GM19025 (cell line): Measurements from ENCODE around the gene PDZK1IP1.

ENCODE experiments used
- ATAC-seq: cut with Tn5 transposase; IDR thresholded peaks from one replicate; pipeline ENCODE4 v1.9.1; 2021; ENCODE audit warnings: mild to moderate bottlenecking, low read depth, moderate library complexity; ENCODE audit not compliant: unreplicated experiment

PDZK1IP1 gene

GRCh38 chr1:47189844-47190508 lies at the start of gene PDZK1IP1:
PDZK1IP1 (minus strand) TSS chr1:47190036; CDS start chr1:47189932, 104 bp downstream.
- ATAC-seq: no peak

DNA sequence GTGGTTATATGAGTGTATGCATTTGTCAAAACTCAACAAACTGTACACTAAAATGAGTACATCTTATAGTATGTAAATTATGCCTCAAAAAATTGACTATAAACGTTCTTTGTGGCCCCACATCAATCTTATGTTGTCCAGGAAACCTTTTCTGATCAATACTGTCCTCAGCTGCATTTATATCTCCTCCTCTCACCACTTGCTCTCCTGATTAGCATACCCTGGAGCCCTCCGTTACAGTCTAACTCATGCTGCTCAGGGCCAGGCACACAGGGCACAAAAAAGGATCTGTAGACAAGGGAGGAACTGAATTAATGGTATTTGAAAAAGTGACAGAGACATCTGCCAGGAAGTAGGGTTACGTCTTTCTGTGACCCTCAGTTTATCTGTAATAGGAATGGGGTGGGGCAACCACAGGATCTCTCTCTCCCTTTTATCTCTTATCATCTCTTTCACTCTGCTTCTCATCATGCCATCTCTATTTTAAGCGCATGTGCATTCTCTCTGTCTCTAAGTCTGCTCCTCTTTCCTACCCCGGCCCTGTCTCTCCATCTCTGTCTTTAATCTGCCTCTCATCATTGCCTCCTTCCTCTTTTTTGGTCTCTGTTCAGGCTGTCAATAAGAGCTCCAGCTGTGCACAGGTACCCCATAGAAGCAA lies 49.2 kb upstream of the PDZK1IP1 start:
- ATAC-seq: no peak

DNA sequence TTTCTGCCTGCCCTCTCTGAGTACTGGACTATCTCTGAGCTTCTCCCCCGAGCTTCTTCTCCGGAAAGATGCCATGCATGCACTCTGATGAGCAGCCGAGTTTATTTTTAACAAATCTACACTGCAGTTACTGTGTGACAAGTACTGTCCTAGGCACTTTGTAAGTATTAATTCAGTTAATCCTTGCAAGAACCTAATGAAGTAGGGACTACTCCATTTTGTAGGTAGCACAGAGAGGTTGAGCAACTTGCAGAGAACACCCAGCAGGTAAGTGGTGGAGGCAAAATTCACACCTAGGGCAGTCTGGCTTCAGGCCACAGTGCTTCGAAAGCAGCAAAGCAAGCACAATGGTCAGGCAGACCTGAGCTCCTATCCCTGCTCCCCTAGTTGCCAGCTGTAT lies 46.0 kb upstream of the PDZK1IP1 start:
- ATAC-seq: no peak

DNA sequence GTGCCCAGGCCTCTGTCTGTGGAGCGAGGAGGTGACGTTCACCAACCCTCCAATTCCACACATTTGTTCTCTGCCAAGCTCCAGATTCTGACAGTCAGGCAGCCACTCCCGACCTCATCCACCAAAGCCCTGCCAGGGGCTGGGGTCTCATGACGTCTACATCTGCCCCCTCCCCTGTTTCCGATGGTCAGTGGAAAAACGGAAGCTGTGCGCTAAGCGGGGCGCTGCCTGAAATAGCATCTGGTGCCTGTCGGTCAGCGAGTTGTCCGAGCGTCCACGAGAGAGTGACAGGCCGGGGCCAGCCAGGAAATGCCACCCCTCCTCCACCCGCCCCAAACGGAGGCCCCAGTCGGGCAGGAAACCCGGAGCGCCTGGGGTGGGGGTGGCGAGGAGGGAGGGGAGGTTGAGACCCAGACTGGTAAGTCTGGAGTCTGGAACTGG lies 45.4 kb upstream of the PDZK1IP1 start:
- ATAC-seq: no peak

GRCh38 chr1:47233186-47233585 lies 43.4 kb upstream of the PDZK1IP1 start:
- no peak for ATAC-seq

DNA sequence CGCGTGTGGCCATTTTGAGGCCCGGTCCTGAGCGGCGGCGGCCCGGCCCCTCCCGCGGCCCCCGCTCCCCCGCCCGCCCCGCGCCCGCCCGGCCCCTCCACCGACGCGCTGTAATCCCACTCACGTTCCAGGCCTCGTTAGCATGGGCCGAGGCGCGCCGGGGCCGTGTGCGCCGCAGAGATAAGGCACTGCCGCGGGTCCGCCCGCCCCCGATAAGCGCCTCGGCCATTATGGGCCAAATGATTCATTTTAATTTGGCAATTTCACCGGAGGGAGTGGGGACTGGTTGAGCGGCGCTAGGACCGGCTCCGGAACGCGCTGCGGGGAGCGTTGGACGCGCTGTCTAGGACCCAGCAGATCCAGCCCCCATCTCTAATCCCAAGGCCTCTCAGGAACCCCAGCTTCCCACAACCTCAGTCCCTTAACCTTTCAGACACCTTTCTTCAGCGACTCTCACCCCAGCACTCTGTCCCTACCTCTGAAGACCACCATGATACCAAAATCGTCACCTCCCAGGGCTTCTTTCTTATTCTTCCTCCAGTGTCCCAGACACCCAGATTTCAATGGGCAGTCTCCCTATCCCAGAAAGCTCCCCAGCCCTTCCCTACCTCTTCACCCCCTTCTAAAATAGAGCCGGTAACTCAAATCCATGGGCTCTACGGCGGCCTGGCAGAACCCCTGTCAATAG lies 42.5 kb upstream of the PDZK1IP1 start, which contains the start of gene TAL1:
TAL1 (minus strand) TSS at position 39 of the 688 bp plus-strand sequence. CDS start 6,337 bp downstream, outside the sequence.
- no peak for ATAC-seq

DNA sequence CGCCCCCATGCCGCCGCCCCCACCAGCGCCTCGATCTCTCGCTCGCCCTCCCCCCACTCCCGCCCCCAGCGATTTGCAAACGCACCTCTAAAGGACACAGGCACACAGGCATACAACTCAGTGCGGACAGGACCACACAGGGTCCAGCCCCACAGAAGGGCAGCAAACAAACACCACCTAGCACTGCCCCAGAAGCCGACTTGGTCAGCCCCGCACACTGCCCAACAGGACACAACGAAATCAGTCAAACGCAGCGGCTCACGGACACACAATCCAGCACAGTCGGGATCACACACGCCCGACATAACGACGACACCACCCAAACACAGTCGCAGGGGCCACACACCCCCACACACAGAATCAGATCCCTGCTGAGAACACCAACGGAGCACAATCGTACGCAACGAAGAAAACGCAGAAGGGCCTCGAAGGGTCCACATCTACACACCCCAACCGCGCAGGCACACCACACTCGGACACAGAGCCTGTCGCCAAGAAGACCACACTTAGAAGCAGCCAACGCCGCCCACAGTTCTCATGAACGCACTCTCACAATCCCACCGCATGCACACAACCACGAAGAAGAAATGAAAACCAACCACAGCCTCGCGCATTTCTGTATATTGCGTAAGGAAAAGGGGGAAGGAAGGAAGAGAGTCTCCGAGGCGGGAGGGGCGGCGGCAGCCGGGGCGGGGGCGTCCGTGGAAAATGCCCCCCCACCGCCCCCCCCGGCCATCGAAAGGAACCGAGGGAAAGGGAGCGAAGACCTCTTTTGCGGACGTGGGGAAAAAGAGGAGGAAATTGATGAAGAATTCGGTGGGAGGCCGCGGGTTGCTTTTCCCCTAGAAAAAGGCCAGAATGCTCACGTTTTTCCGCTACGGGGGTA lies 41.7 kb upstream of the PDZK1IP1 start:
- ATAC-seq: no peak

DNA sequence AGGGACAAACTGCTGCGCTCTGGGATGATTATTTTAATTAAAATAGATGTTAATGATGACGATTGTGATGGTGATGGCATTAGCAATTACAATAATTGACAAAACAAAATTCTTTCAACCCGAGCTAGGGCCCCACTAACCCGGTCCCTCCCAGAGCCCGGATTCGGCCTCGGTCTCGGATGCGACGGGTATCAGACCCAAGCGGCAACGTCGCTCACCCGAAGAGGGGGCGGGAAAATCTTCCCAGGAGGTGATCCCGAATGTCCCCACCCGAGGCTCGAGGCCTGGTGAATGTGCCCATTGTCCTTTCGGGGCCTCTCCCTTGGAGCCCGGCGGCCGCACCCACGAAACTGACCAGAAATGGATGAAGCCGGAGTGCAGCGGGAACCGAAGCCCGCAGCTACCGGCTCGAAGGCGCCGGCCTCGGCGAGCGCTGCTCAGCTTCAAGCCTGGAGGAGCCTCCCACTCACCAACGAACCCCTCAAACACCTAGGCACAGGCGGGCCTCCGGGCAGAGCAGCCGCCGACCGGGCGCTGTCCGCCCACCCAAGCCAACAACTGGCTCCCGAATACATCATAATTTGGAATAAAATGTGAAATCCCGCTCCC lies 41.0 kb upstream of the PDZK1IP1 start:
- no peak for ATAC-seq

- ATAC-seq: no peak
Measured at GRCh38 chr1:47229886-47230691, 40.3 kb upstream of the PDZK1IP1 start.

DNA sequence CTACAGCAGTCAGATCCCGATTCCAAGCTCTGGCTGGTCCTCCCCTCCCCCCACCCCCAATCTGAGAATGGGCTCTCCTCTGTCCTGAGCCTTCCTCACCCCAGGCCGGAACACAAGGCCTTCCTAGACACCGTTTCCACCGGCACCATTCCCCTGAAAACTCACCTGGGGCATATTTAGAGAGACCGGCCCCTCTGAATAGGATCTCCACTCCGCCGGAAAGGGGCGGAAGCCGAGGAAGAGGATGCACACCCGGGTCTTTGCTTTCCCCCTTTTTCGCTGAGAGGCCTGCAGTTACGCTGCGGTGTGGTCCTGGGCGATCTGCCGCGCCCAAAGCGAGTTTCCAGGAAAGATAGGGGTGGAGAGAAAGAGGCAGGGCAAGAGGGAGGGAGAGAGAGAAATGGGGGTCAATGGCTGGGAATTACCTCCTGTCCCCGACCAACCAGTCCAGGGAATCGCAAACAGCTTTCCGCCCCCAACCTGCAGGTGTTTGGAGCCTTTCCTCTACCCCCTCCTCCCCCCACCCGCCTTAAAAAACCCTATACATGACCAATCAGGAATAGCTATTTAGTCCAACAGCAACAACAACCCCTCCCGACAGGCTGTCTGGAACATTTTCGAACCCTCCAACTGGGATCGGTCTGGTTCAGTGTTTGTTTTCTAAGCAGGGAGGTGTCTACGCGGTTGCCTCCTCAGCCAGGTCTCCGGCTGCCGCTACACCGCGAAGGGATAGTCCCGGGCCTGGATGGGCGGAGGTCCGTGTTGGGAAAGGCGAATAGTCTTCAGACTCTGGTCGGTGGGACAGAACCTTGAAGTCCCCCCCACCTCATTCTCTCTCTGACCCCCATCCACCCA lies 39.4 kb upstream of the PDZK1IP1 start:
- ATAC-seq: no peak

DNA sequence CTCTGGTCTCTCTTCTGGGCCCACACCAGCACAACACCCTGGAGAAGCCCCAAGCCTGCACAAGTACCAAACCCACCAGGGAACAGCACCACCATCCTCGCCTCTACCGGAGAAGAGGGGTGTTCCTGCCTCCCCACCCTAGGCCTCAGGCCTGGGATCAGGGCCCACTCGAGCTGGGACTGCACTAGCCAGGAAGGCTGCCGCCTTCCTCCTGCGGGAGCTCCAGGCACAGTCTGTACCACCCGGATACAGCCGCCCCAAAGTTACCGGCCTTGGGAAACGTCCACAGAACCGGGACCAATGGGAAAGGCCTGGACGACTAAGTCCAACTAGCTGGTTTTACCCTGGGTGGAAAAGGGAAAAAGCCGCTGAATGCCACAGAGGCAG lies 38.8 kb upstream of the PDZK1IP1 start:
- no peak for ATAC-seq

DNA sequence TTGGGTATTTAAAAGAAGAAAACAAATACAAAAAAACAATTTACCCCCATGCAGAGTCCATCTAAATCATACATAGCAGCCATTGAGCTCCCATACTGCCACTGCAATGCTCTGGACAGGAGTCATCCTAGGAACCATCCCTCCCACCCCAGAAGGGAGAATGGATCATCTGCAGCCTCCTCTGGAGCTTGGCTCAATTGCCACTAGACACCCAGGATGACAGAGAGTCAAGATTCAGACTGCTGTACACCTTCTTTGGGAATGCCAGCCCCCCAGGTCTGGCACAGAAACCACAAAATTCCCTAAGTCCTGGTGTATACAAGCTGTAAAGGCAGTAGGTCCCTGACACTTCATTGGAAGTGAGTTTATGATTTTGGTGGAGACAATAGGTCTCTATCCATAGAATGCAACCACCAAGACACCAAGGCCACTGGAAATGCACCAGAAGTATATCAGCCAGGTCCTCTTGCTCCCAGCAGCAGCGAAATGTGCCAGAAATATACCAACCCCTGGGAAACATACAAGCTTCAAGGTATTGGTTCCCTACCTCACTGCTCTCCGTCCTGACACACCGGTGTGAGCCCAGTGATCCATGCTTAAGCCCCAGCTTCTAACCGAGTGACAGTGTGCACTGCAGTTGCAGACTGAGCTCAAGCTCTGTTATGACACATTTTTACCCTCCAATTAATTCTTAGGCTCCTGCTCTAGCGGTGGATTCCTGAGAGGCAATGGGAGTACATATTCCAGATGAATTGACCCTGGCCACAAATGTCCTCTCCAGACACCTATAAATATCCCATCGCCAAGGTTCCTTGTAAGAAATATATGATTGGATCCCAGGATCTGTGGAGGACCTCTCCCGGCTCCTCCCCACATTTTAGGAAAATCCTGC lies 37.8 kb upstream of the PDZK1IP1 start:
- ATAC-seq: no peak

GRCh38 chr1:47226839-47227215 lies 37.0 kb upstream of the PDZK1IP1 start:
- no peak for ATAC-seq

DNA sequence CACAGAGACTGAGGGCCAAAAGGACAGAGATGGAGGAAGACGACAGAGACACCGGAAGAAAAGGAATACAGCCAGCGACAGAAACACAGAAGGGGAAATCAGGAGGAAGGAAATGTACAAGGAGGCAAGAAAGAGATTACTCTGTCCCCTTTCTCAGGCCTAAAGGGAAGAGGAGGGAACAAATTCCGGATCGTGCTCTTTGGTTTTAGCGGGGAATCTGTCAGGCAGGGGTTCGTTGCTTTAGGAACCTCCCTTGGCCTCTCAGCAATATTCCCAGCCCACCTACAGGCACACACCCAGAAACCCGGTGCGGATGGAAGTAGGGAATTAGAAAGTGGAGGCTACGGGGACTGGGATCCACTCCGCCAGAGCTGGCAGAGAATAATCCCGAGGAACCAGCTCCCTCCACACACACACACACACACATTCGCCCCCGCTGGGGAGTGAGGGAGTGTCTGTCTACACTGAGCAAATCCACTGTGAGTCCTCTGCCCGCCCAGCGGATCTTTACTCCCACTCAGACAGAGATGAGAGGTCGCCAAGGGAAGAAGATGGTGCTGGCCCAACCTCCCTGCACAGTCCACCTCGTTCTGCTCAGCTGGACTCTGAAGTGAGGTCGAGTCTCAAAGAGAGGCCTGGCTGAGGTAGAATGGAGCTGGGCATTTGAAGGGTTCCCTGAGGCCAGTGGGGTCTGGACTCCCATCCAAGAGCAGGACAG lies 36.4 kb upstream of the PDZK1IP1 start:
- ATAC-seq: no peak

- no peak for ATAC-seq
Measured at GRCh38 chr1:47225430-47226100, 35.7 kb upstream of the PDZK1IP1 start.

DNA sequence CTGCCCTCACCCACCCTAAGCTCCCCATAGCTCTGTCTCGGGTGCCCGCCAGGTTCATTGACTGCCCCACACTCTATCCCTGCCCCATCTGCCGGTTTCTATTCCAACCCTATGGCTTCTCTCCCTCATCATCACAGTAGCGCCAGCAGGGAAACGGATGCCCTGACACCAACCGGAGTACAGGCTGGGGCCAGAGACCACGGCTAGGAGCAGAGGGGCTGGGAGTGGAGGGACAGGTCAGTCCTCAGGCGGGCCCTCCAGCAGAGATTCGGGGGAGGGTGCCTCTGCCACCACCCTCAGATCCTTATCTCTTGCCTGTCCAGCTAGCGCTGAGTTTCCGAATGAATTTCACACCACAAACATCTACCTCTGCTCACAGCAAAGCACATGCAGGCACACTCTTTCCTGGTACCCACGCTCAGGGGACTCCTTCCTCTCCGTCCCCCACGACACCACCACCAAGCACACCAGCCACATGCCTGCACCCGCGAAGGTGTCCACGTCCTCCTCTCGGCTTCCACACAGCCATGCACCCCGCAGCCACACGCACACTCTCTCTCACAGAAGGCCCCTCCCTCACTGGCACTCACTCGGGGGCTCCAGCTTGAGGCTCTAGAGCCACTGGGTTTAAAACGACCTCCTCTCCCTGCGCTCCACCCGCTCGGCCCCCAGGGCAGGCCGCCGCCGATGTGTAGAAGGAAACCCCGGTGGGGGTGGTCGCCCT lies 35.0 kb upstream of the PDZK1IP1 start:
- no peak for ATAC-seq
